ENCODE measurements around the gene FBXO42.
"Not testable (repeated sequence)": the region's sequence is repeated elsewhere in the genome, so short reads cannot be mapped to it uniquely, and the experiment has no call there.

Gene FBXO42

GRCh38 chr1:16367968-16368890 is 15.9 kb upstream of the FBXO42 start:
- TF ChIP-seq CTCF (conservative IDR thresholded peaks at IDR 0.05; ENCODE audit: low read depth, low read length): no peak
- H3K79me2 ChIP-seq (ENCODE audit: insufficient read depth, low read depth): peaks cover 58% of the 10 kb centered on the region
- H4K20me1 ChIP-seq (ENCODE audit: insufficient read depth): peaks cover 25% of the 10 kb centered on the region; the same call in 1 of the 2 replicates
- no peaks in the 10 kb centered on the region for H3K27me3 ChIP-seq (ENCODE audit: insufficient read depth, low read depth)
- H3K9ac ChIP-seq: peak overlapping the region; percentile 88
- peak overlapping the region; percentile 89 for H3K4me3 ChIP-seq (IDR thresholded peaks at IDR 0.05; ENCODE audit: insufficient read depth, low read depth, low read length)
- H3K27ac ChIP-seq: peak overlapping the region; percentile 93
- H3K4me2 ChIP-seq: peak overlapping the region; percentile 56
- H3K36me3 ChIP-seq (ENCODE audit: insufficient read depth): no peaks in the 10 kb centered on the region
- peaks cover 44% of the 10 kb centered on the region for H3K4me1 ChIP-seq (ENCODE audit: low read depth, poor library complexity, severe bottlenecking)
- H2AFZ ChIP-seq (ENCODE audit: low read depth): no peak overlapping the region

GRCh38 chr1:16367258-16367967 is 15.1 kb upstream of the FBXO42 start:
- peak overlapping the region; percentile 88 for H3K4me3 ChIP-seq (IDR thresholded peaks at IDR 0.05; ENCODE audit: insufficient read depth, low read depth, low read length)
- H3K4me1 ChIP-seq (ENCODE audit: low read depth, poor library complexity, severe bottlenecking): peaks cover 39% of the 10 kb centered on the region
- H3K27ac ChIP-seq: peak overlapping the region; percentile 93
- peak overlapping the region; percentile 88 for H3K9ac ChIP-seq
- no peaks in the 10 kb centered on the region for H3K36me3 ChIP-seq (ENCODE audit: insufficient read depth)
- peaks cover 50% of the 10 kb centered on the region for H3K79me2 ChIP-seq (ENCODE audit: insufficient read depth, low read depth)
- H3K27me3 ChIP-seq (ENCODE audit: insufficient read depth, low read depth): no peaks in the 10 kb centered on the region
- peaks cover 19% of the 10 kb centered on the region; the same call in 1 of the 2 replicates for H4K20me1 ChIP-seq (ENCODE audit: insufficient read depth)
- H2AFZ ChIP-seq (ENCODE audit: low read depth): peak overlapping the region; percentile 43; the same call in 1 of the 2 replicates
- TF ChIP-seq CTCF (conservative IDR thresholded peaks at IDR 0.05; ENCODE audit: low read depth, low read length): 0 out of 2 replicates have a peak, but pooled peaks have one; percentile 18
- H3K4me2 ChIP-seq: peak overlapping the region; percentile 56

GRCh38 chr1:16366722-16367257 is 14.5 kb upstream of the FBXO42 start, which contains the start of gene SZRD1:
SZRD1 (plus strand) TSS chr1:16367242; CDS start chr1:16367258, 16 bp downstream.
- peak within 1 kb of the TSS; percentile 89 for H3K4me3 ChIP-seq (IDR thresholded peaks at IDR 0.05; ENCODE audit: insufficient read depth, low read depth, low read length)
- TF ChIP-seq CTCF (conservative IDR thresholded peaks at IDR 0.05; ENCODE audit: low read depth, low read length): no peak
- H3K79me2 ChIP-seq (ENCODE audit: insufficient read depth, low read depth): peaks cover 44% of the 10 kb centered on the region
- H3K27me3 ChIP-seq (ENCODE audit: insufficient read depth, low read depth): no peaks in the 10 kb centered on the region
- H4K20me1 ChIP-seq (ENCODE audit: insufficient read depth): peaks cover 18% of the 10 kb centered on the region; the same call in 1 of the 2 replicates
- peaks cover 33% of the 10 kb centered on the region for H3K4me1 ChIP-seq (ENCODE audit: low read depth, poor library complexity, severe bottlenecking)
- H3K36me3 ChIP-seq (ENCODE audit: insufficient read depth): no peaks in the 10 kb centered on the region
- H2AFZ ChIP-seq (ENCODE audit: low read depth): peak within 1 kb of the TSS; percentile 91
- peak within 1 kb of the TSS; percentile 56 for H3K4me2 ChIP-seq
- H3K27ac ChIP-seq: peak within 1 kb of the TSS; percentile 93
- H3K9ac ChIP-seq: peak within 1 kb of the TSS; percentile 88

GRCh38 chr1:16365146-16365498 is 12.8 kb upstream of the FBXO42 start:
- H3K4me2 ChIP-seq; H3K27me3 ChIP-seq (ENCODE audit: insufficient read depth, low read depth); H2AFZ ChIP-seq (ENCODE audit: low read depth); H3K9ac ChIP-seq; H3K36me3 ChIP-seq (ENCODE audit: insufficient read depth); H3K4me3 ChIP-seq (IDR thresholded peaks at IDR 0.05; ENCODE audit: insufficient read depth, low read depth, low read length); H4K20me1 ChIP-seq (ENCODE audit: insufficient read depth); H3K27ac ChIP-seq: not testable (repeated sequence)
- Histone ChIP-seq H3K4me1 (ENCODE audit: low read depth, poor library complexity, severe bottlenecking) (peaks cover 24% of the 10 kb centered on the region), H3K79me2 (ENCODE audit: insufficient read depth, low read depth) (peaks cover 27% of the 10 kb centered on the region)

Data from KMS-11 (cell line).